ENCODE measurements around the gene ZFY. TPM values are rescaled to one million over a fixed set of nuclear protein-coding genes. Genes with fewer than 3 reads are reported as not detected.

Gene ZFY
- total RNA-seq (2014; rRNA removed; shearing (Covaris generic); ENCODE audit: low replicate concordance), result 23.3 and 37.4 TPM in 2 replicates

DNA sequence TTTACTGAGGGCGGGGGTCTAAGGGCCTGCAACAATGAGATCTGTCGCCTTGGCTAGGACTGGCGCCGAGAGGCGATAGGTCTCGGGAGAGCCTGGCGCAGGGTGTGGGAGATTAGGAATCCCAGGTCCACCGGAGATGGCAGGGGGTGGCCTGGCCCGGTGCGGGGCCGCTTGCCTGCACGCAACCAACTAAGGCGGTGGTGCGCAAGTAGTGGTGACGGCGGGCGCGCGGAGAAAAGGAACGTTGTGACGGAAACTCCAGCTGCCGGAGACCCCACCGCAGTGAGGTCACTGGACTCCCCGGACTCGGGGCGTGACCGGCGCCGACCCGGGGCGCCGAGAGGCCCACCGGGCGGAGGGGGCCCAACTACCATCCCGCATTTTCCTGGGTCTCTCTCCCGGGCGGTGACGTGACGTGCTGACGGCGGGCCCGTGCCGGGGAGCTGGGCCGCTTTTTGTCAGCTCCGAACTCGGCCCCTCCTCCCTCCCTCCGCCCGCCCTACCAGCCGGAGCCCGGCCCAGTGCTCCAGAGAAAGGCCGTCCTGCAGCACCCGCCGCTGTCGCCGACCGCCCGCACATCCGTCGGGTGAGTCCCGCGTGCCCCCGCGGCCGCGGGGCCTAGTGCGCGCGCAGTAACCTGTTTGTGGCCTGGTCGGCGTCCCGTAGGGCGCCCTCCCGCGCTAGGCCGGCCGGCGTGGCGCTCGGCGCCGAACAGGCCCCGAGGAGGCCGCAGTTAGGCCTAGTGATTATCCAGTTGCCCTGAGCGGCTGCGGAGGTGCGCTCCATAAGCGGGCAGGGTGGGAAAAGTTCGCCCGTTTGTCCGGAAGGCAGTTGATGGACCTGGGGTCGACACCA, at the start of gene ZFY:
ZFY (plus strand) TSS at position 521 of the 855 bp plus-strand sequence. CDS start 18,556 bp downstream, outside the sequence.
- DNase-seq, result peak; percentile 87
- H3K4me3 ChIP-seq, result peak within 1 kb of the TSS; percentile 82
- no peaks in the 10 kb centered on the region for H3K9me3 ChIP-seq
- H3K27me3 ChIP-seq, result no peaks in the 10 kb centered on the region
- peaks cover 20% of the 10 kb centered on the region for H3K36me3 ChIP-seq

DNA sequence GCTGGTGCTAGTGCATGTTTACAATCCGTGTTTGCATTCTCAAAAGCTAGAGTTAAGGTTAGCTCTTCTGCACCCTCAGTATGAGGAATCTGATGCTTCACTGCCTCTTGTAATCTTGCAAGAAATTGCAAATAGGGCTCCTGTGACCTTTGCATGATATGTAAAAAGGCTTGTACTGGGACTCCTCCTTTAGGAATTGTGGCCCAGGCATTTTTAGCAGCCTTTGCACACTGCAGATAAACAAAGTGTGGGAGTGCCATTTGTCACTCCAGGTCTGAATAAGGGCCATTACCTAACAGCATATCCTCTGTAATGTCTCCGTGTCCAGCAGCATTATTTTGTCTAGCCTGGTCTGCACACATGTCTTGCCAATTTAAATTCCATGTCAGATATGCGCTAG, 49.3 kb upstream of the ZFY start:
- Histone ChIP-seq H3K27me3 (no peaks in the 10 kb centered on the region), H3K36me3 (no peaks in the 10 kb centered on the region; the same call in 1 of the 2 replicates), H3K9me3 (peaks cover 8% of the 10 kb centered on the region), H3K4me3 (no peak overlapping the region)
- DNase-seq, result no peak

DNA sequence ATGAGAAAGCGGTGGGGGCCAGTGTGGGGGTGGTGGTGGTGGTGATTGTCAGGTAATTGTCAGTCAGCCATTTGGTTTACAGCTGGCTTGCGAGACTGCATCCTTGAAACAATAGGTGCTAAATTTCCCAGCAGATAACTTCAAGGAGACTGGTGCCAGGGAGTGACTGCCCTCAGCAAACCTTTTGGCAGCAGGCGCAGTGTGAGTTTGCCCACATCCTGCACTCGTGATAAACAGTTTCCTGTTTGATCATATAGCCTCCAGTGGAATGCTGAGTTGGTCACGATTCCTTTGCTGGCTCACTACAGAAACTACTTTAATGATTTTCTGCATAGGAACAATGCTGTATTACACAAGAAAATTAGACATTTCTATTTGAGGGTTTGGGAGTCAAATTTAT, 47.8 kb upstream of the ZFY start:
- Histone ChIP-seq H3K36me3 (no peaks in the 10 kb centered on the region), H3K4me3 (no peak overlapping the region), H3K9me3 (peaks cover 3% of the 10 kb centered on the region; the same call in 1 of the 2 replicates), H3K27me3 (no peaks in the 10 kb centered on the region)
- DNase-seq, result peak; percentile 98

DNA sequence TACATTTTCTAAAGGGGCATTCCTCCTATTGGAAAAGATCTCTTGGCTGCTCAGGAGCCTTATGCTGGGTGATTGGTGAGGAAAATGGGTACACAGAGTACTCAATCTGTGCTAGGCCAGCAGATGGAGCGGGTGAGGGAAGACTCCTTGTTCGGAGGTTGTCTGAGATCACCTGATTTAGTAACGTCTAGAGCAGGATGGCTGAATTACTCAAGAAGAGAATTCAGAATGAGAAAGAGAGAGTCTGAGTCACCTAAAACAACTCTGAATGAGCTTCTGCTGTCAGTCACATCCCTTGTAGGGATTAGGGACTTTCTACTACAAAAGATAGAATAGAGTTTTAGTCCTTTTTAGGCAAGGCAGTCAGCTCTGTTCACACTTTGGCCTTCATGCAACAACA, 47.2 kb upstream of the ZFY start:
- Histone ChIP-seq H3K9me3 (peaks cover 3% of the 10 kb centered on the region; the same call in 1 of the 2 replicates), H3K4me3 (0 out of 2 replicates have a peak overlapping the region, but pooled peaks have one; percentile 2), H3K27me3 (no peaks in the 10 kb centered on the region), H3K36me3 (no peaks in the 10 kb centered on the region)
- DNase-seq, result peak; percentile 74

DNA sequence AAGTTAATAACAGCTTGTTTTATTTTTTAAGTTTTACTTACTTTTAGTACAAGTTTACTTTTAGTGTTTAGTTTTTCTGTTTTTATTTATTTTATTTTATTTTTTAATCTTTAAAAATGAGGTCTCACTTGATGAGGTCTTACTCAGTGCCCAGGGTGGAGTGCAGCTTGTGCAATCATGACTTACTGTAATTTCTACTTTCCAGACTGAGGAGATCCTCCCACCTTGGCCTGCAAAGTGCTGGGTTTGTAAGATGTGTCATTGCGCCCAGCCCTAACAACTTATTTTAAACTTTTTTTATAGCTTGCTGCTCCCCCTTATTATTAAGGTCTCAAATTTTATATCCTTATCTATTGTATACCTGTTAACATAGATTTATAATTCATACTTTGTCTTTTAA, 41.7 kb upstream of the ZFY start:
- peaks cover 8% of the 10 kb centered on the region; the same call in 1 of the 2 replicates for H3K9me3 ChIP-seq
- no peak for DNase-seq
- no peaks in the 10 kb centered on the region for H3K27me3 ChIP-seq
- no peak overlapping the region for H3K4me3 ChIP-seq
- no peaks in the 10 kb centered on the region for H3K36me3 ChIP-seq

DNA sequence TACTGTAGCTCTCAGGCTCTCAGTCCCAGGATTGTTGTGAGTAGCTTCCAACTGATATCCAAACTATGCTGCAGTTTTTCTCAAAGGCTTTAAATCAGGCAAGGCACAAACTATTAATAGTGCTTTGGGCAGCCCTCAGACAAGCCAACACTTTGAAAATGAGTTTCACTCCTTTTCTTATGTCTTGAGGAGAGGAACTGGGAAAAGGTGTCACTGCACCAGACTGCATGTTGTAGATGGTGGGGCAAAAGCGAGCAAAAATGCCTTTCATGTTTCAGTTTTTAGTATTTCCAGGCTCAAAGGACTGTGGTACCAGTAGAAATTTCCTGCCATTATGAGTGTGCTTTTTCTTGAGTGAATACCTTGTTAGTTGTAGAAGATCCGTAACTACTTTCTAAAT, 39.1 kb upstream of the ZFY start:
- Histone ChIP-seq H3K9me3 (peaks cover 8% of the 10 kb centered on the region; the same call in 1 of the 2 replicates), H3K27me3 (no peaks in the 10 kb centered on the region), H3K4me3 (no peak overlapping the region), H3K36me3 (no peaks in the 10 kb centered on the region)
- DNase-seq, result no peak

DNA sequence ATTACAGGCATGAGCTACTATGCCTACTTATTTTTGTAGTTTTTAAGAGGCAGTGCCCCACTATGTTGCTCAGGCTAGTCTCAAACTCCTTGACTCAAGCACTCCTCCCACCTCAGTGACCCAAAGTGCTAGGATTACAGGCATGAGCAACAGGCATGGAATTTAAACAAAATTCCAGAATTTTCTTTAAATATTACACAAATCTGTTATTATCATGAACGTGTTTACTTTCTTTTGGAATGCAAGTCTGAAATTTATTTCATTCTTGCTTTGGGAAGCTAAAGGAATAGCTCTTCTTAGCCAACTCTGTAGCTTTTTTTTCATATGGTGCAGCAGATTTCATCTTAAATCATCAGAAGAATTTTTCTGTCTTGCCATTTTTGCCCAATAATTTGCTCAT, 27.8 kb upstream of the ZFY start:
- no peaks in the 10 kb centered on the region for H3K27me3 ChIP-seq
- no peak overlapping the region for H3K4me3 ChIP-seq
- peak; percentile 69 for DNase-seq
- peaks cover 29% of the 10 kb centered on the region for H3K9me3 ChIP-seq
- no peaks in the 10 kb centered on the region for H3K36me3 ChIP-seq

DNA sequence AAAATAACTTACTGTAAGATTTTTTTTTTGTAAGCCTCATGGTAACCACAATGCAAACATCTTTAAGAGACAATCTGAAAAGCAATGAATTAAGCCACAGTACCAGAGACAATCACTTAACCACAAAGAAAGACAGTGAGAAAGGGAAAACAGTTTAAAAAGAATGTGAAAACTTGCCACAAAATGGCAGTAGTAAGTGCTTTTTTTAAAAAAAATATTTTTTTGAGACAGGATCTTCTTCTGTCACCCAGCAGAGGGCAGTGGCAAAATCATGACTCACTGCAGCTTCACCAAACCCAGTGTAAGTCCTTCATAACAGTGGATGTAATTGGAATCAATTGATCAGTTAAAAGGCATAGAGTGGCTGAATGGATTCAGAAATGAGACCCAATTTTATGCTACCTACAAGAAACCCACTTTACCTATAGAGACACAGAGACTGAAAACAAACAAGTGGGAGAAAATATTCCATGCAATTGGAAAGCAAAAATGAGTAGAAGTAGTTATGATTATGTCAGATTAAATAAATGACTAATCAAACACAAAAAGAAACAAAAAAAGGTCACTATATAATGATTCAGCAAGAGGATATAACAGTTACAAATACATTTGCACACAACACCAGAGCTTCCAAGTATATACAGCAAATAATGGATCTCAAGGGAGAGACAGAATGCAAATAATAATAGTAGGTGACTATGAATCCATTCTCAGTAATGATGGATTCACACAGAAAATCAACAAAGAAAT, 21.9 kb upstream of the ZFY start:
- peaks cover 17% of the 10 kb centered on the region for H3K9me3 ChIP-seq
- no peaks in the 10 kb centered on the region for H3K27me3 ChIP-seq
- H3K4me3 ChIP-seq, result no peak overlapping the region
- H3K36me3 ChIP-seq, result no peaks in the 10 kb centered on the region
- peak; percentile 77 for DNase-seq

DNA sequence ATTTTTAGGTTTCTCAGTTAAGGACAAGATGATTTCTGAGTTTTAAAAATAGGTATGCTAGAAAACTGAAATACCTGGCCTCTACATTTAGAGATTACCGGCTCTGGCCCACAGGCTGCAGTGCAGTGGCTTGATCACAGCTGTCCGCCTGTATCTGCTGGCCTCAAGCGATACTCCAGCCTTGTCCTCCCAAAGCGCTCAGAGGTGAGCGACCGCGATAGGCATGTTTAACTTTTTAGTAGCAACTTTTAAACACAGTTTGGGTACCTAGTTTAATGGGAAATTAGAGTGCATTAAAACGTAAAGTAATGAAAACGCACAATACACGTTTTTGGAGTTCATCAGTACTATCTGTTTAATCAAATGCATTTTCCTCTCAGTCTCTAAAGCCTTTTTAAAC, 1.1 kb upstream of the ZFY start:
- H3K36me3 ChIP-seq, result peaks cover 15% of the 10 kb centered on the region
- no peak for DNase-seq
- no peaks in the 10 kb centered on the region for H3K9me3 ChIP-seq
- no peaks in the 10 kb centered on the region for H3K27me3 ChIP-seq
- peak overlapping the region; percentile 82 for H3K4me3 ChIP-seq

DNA sequence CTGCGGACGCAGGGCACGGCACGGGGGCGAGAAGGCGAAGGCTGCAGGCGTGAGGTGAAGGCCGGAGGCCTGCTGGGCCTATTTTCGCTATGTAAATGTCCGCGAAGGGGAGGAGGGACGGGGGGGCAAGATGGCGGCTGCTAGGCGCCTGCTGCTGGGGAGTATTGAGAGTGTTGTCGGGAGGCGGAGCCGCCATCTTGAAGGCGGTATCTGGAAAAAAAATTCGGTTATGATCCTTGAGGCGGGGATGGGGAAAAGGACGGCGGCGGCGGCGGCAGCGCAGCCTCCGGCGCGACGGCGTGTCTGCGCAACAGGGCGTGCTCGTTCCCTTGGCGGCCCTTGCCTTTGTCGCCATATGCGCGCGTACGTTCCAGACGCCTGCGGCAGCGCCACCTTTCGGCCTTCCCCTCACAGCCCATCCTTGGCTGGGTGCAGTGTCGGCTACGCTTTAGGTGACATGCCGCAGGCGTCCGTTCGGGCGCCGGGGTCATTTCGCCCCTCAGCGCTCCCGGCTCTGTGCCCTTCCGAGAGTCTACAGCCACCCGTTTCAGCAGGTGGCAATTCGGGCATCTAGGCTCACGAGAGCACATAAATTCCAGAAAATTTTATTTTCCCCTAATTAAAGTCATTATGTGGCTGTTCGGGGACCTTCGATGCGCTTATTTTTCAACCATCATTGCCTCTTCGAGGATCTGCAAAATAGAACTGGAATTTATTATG, 695 bp downstream of the ZFY start:
- Histone ChIP-seq H3K9me3 (no peaks in the 10 kb centered on the region), H3K4me3 (peak overlapping the region; percentile 82), H3K36me3 (peaks cover 25% of the 10 kb centered on the region), H3K27me3 (no peaks in the 10 kb centered on the region)
- peak; percentile 97 for DNase-seq

DNA sequence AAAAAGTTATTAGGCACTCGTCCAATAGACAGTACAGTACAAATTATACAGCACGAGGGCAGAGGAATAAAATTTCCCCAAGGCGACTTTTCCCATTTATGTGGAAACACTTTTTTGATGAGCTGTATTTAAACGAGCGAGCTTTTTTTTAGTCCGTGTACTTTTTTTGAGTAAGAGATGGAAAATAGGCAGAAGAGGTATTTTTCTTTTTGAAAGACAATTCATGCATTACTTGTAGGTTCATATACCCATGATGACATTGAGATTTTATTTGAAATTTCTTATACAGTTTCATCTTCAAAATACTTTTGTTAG, 1.2 kb downstream of the ZFY start:
- peaks cover 27% of the 10 kb centered on the region for H3K36me3 ChIP-seq
- no peaks in the 10 kb centered on the region for H3K27me3 ChIP-seq
- no peaks in the 10 kb centered on the region for H3K9me3 ChIP-seq
- H3K4me3 ChIP-seq, result peak overlapping the region; percentile 82
- no peak for DNase-seq

DNA sequence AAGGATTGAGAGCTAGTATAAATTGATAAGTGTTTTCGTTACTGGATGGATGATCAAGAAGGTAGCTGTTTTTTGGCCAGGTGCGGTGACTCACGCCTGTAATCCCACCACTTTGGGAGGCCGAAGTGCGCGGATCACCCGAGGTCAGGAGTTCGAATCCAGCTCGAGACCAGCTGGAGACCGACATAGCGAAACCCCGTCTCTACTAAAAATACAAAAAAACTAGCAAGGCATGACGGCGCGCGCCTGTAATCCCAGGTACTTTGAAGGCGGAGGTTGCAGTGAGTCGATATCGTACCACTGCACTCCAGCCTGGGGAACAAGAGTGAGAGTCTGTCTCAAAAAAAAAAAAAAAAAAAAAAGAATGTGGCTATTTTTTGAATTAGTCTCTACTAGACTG, 2.0 kb downstream of the ZFY start:
- Histone ChIP-seq H3K36me3 (peaks cover 24% of the 10 kb centered on the region), H3K4me3 (peak overlapping the region; percentile 82), H3K27me3 (no peaks in the 10 kb centered on the region), H3K9me3 (no peaks in the 10 kb centered on the region)
- DNase-seq, result no peak

DNA sequence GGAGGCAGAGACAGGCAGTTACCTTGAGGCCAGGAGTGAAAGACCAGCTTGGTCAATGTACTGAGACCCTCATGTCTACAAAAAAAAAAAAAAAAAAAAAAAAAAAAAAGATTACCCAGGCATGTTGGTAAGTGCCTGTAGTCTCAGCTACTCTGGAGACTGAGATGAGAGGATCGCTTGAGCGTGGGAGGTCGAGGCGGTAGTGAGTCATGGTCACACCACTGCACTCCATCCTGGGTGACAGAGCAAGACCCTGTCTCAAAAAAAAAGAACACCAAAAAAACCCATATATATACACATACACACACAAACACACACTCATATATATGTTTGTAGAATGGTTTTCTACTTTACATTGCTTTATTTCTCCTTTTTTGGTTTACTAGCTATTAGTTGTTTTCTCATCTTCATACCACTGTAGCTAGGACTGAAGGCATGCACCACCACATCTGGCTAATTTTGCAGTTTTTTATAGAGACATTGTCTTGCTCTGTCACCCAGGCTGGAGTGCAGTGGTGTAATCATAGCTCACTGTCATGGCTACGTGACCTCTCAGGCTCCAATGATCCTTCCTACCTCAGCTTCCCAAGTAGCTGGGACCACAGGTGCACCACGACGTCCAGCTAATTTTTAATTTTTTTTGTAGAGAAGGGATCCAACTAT, 14.5 kb downstream of the ZFY start:
- Histone ChIP-seq H3K4me3 (no peak overlapping the region), H3K36me3 (peaks cover 12% of the 10 kb centered on the region), H3K9me3 (no peaks in the 10 kb centered on the region), H3K27me3 (no peaks in the 10 kb centered on the region)
- DNase-seq, result no peak

DNA sequence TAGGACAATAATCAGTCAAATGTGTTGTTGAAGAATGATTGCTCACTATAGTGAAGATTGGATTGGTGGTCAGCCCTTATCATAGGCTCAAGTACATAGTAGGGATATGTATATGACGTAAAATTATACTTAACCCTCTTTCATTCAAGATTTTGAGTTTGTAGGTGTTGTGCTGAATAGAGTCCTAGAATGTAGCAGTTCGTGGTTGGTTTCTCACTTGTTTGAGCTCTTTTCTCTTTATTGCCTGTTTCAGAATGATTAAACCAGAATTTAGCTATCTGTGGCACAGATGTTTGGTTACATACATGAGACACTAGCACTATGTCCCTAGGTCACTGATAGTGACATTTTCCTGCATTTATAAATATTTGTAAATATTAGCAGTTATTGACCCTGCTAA, 15.5 kb downstream of the ZFY start:
- Histone ChIP-seq H3K9me3 (no peaks in the 10 kb centered on the region), H3K4me3 (no peak overlapping the region), H3K27me3 (no peaks in the 10 kb centered on the region), H3K36me3 (peaks cover 13% of the 10 kb centered on the region)
- DNase-seq, result no peak

DNA sequence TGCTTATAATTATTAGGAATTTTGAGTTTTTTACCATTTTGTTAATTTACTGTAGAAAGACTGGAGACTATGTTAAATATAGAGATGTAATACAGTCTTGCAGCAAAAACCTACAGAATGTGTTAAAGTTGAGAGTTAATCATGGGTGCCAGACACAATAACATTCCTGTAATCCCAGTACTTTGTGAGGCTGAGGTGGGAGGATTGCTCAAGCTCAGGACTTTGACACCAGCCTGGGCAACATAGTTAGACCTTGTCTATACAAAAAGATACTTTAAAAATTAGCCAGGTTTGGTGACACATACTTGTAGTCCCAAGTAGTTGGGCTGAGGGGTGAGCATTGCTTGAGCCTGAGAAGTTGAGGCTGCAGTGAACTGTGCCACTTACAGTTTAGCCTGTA, 17.7 kb downstream of the ZFY start:
- Histone ChIP-seq H3K36me3 (peaks cover 23% of the 10 kb centered on the region), H3K4me3 (no peak overlapping the region), H3K27me3 (no peaks in the 10 kb centered on the region), H3K9me3 (no peaks in the 10 kb centered on the region)
- no peak for DNase-seq

DNA sequence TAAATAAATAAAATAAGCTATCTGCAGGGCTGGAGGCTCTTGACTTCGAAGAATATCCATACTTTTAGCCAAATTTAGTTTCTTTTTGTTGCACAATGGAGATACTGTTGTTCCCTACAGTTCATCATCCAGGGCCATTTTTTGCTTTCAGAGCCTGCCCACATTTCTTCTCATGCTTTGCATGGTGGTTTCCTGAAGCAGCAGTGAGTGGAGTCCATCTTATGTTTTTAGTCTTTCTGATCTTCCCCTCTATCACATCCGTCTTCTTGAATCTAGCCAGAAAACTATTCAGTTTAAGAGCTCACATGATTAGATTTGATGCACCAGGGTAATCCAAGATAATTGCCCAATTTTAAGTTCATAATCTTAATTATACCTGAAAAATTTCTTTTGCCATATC, 19.6 kb downstream of the ZFY start:
- H3K27me3 ChIP-seq, result no peaks in the 10 kb centered on the region

More for the DNA sequence above, 19.6 kb downstream of the ZFY start:
- Histone ChIP-seq H3K4me3 (no peak overlapping the region), H3K36me3 (peaks cover 31% of the 10 kb centered on the region), H3K9me3 (no peaks in the 10 kb centered on the region)
- DNase-seq, result no peak

Data from MG63 (cell line).